Measurements from ENCODE around the gene SLIT3.

GRCh38 chr5:168820874-168821273 is 480.1 kb downstream of the SLIT3 start:
- TF ChIP-seq CTCF (IDR thresholded peaks at IDR 0.05) (no peak), POLR2AphosphoS5 (IDR thresholded peaks at IDR 0.05) (no peak), POLR2A (IDR thresholded peaks at IDR 0.05; ENCODE audit: low read depth) (no peak), EP300 (IDR thresholded peaks at IDR 0.05) (no peak)

Data from esophagus muscularis mucosa (tissue), 4 donors.